Transverse colon (tissue), 4 donors: ENCODE measurements around the gene RXFP2. TPM values are rescaled to one million over a fixed set of nuclear protein-coding genes. Genes with fewer than 3 reads are reported as not detected.

ENCODE experiments used
- DNase-seq: peaks from one replicate; pipeline ENCODE4 v3.0.0-alpha.2; 2019
- H3K27ac ChIP-seq, 4 donors: fragments of 200-600 bp; sonication (generic); 2 replicates each; pipeline ENCODE4 v1.5.1; 2016 to 2018; ENCODE audit warnings: inconsistent platforms in 4 of 4
- H3K27me3 ChIP-seq: fragments of 200-600 bp; sonication (generic); 2 replicates; pipeline ENCODE4 v1.5.1; 2017; ENCODE audit warnings: inconsistent platforms
- H3K36me3 ChIP-seq, 4 donors: fragments of 200-600 bp; sonication (generic); 2 replicates each; pipeline ENCODE4 v1.5.1; 2017 to 2019; ENCODE audit warnings: inconsistent platforms in 4 of 4
- H3K4me1 ChIP-seq, 4 donors: fragments of 200-600 bp; sonication (generic); 2 replicates each; pipeline ENCODE4 v1.5.1; 2017 to 2020; ENCODE audit warnings: inconsistent platforms in 4 of 4
- H3K4me3 ChIP-seq, 4 donors: fragments of 200-600 bp; sonication (generic); 1 replicate in 1 of 4; 2 replicates in 3 of 4; pipeline versions ENCODE4 v1.5.1 to v1.6.1; 2017 to 2019; ENCODE audit warnings: inconsistent platforms in 4 of 4
- H3K9me3 ChIP-seq, 2 donors: fragments of 200-600 bp; sonication (generic); 2 replicates each; pipeline ENCODE4 v1.5.1; 2017 to 2019; ENCODE audit warnings: inconsistent platforms in 2 of 2
- CTCF ChIP-seq, 5 experiments: fragments of 200-600 bp in 3 of 5; fragments of 450-650 bp in 2 of 5; sonication (generic) in 3 of 5; IDR thresholded peaks; 1 replicate in 2 of 5; 2 replicates in 3 of 5; pipeline ENCODE4 v1.5.1; 2016 to 2017; ENCODE audit warnings: antibody characterized with exemption in 5 of 5, inconsistent platforms in 3 of 5, mild to moderate bottlenecking in 2 of 5, moderate library complexity in 1 of 5
- EP300 ChIP-seq: sonication (generic); formaldehyde crosslinking; IDR thresholded peaks from one replicate; pipeline ENCODE4 v1.6.1; 2017; ENCODE audit warnings: antibody characterized with exemption, low read depth
- POLR2A ChIP-seq: fragments of 450-650 bp; IDR thresholded peaks from one replicate; pipeline ENCODE4 v1.6.1; 2016; ENCODE audit warnings: antibody characterized with exemption, mild to moderate bottlenecking, moderate library complexity
- POLR2AphosphoS5 ChIP-seq, 3 donors: sonication (generic); formaldehyde crosslinking; IDR thresholded peaks; one replicate each; pipeline ENCODE4 v1.6.1; 2016; ENCODE audit warnings: antibody characterized with exemption in 3 of 3
- WGBS, 2 donors: methylation state at CpG; one replicate each; pipeline ENCODE4 v1.1.5; 2018; ENCODE audit warnings: low coverage in 1 of 2; 5-methylcytosine and 5-hydroxymethylcytosine counted together
- in situ Hi-C, 4 donors: fragments of 200-750 bp; cut with MboI; loops; one replicate each; pipeline versions ENCODE4 v1.15.0 to v1.15.1; 2017; ENCODE audit warnings: low sequenced_read_pairs in 3 of 4, low pct_ligation_motif_present in 1 of 4, low pct_unique_long_range_greater_than_20kb in 1 of 4
- intact Hi-C: fragments of 100-400 bp; cut with DNase I; formaldehyde crosslinking; loops from one replicate; pipeline ENCODE4 v1.15.1; 2023; ENCODE audit warnings: low total_unique reads
- total RNA-seq, 4 donors: library from RNA; depleted of rRNA; stranded (reverse); fragments of >200 nt; gene quantifications; one replicate each; pipeline ENCODE4 v1.1.0, GENCODE V29; 2016

Gene RXFP2
- total RNA-seq, 4 donors from 2014 or later: not detected

DNA sequence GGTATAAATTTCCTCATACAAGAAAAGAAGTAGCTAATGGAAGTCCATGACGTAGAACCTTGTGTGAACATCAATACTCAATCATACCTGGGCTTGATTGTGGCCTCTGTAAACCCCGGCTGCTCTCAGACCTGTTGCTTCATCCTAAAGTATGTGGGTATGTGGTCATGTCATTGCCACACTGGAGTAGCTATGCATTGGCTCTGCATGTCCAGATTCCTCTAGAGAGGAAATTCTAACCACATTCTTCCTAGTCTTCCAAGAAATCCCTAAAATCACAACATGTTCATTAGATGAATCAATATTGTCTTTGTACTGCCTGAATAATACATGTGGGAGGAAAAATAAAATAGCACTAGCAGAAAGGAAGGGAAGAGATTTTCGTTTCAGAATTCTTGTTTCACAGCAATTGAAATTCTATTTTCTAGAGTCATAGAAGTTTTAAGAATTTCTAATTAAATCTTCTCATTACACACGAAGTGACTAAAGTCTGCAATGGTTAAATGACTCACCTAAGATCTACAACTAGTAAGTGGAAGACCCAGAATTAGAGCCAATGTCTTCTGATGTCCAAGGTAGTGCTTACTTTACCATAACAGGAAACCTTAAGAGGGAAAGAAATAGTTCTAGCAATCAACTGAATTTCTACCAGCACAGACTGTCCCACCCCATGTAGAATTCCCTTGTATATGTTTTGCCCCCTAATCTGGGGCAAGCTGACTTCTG lies 28.0 kb downstream of the RXFP2 start:
- no peaks in the 10 kb centered on the region for H3K36me3 ChIP-seq

GRCh38 chr13:31768351-31768750 lies 29.0 kb downstream of the RXFP2 start:
- H3K36me3 ChIP-seq: no peaks in the 10 kb centered on the region
- intact Hi-C loops (no loop called here), in situ Hi-C loops (no loop called here)
- whole genome bisulfite sequencing, 2 donors: 43 to 50% methylated on average over 1 of the region's 1 CpG
- DNase-seq: no peak
- no peaks in the 10 kb centered on the region for H3K4me1 ChIP-seq
- no peaks in the 10 kb centered on the region for H3K9me3 ChIP-seq
- H3K27ac ChIP-seq: no peak overlapping the region
- H3K27me3 ChIP-seq: peaks cover 6% of the 10 kb centered on the region
- TF ChIP-seq CTCF (IDR thresholded peaks at IDR 0.05) (no peak), EP300 (no peak), POLR2A (no peak), POLR2AphosphoS5 (IDR thresholded peaks at IDR 0.05) (no peak)
- no peak overlapping the region for H3K4me3 ChIP-seq

More for the DNA sequence above, 28.0 kb downstream of the RXFP2 start:
- intact Hi-C loops (no loop called here), in situ Hi-C loops (no loop called here)
- Histone ChIP-seq H3K4me3 (no peak overlapping the region), H3K4me1 (no peaks in the 10 kb centered on the region), H3K27me3 (peaks cover 6% of the 10 kb centered on the region), H3K9me3 (no peaks in the 10 kb centered on the region), H3K27ac (no peak overlapping the region)
- TF ChIP-seq EP300: no peak
- 49 to 64% methylated on average over 3 to 4 of the region's 4 CpGs for WGBS, 2 donors
- DNase-seq: no peak

DNA sequence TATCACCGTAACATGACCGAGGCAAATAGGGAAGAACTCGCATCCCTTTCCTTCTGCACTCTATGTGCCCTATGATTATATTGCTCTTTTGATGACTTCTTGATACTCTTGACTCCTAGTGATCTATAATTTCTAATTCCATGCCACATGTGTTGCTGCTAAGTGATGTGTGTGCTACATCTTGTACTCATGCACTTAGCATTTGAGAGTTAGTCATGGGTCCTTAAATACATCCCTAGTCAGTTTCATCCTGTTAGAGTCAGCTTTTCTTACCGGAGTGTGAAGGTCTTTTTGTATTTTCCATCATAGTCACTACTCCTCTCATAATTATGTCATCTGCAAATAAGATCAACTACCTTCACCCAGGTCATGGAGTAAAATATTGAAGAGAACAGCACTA lies 30.2 kb downstream of the RXFP2 start:
- intact Hi-C loops: no loop called here
- no peak overlapping the region for H3K4me3 ChIP-seq
- in situ Hi-C loops: no loop called here
- no peaks in the 10 kb centered on the region for H3K4me1 ChIP-seq
- H3K27me3 ChIP-seq: peaks cover 6% of the 10 kb centered on the region
- no peaks in the 10 kb centered on the region for H3K36me3 ChIP-seq
- TF ChIP-seq CTCF (IDR thresholded peaks at IDR 0.05) (no peak), EP300 (no peak), POLR2AphosphoS5 (IDR thresholded peaks at IDR 0.05) (no peak)
- no peak overlapping the region for H3K27ac ChIP-seq
- H3K9me3 ChIP-seq: no peaks in the 10 kb centered on the region
- WGBS, 2 donors: 89 to 98% methylated on average over 4 of the region's 4 CpGs
- DNase-seq: no peak

GRCh38 chr13:31772231-31772630 lies 32.9 kb downstream of the RXFP2 start:
- Histone ChIP-seq H3K4me3 (no peak overlapping the region), H3K9me3 (no peaks in the 10 kb centered on the region), H3K36me3 (no peaks in the 10 kb centered on the region), H3K27me3 (peaks cover 6% of the 10 kb centered on the region), H3K27ac (no peak overlapping the region), H3K4me1 (no peaks in the 10 kb centered on the region)
- in situ Hi-C loops (no loop called here), intact Hi-C loops (no loop called here)
- WGBS, 2 donors: 65 to 71% methylated on average over 2 to 4 of the region's 4 CpGs
- TF ChIP-seq EP300 (no peak), POLR2AphosphoS5 (IDR thresholded peaks at IDR 0.05) (no peak)
- DNase-seq: no peak

- TF ChIP-seq POLR2A (no peak), CTCF (IDR thresholded peaks at IDR 0.05) (no peak), EP300 (no peak), POLR2AphosphoS5 (IDR thresholded peaks at IDR 0.05) (no peak)
- no peak for DNase-seq
- Histone ChIP-seq H3K4me3 (no peak overlapping the region), H3K27ac (no peak overlapping the region), H3K9me3 (no peaks in the 10 kb centered on the region), H3K4me1 (no peaks in the 10 kb centered on the region), H3K27me3 (peaks cover 5% of the 10 kb centered on the region), H3K36me3 (no peaks in the 10 kb centered on the region)
- intact Hi-C loops: no loop called here
- WGBS, 2 donors: 61 to 77% methylated on average over 4 of the region's 4 CpGs
- in situ Hi-C loops: no loop called here
These were observed 34.2 kb downstream of the RXFP2 start for GRCh38 chr13:31773538-31773937.
